ENCODE measurements around the gene TUBB4B. TPM values are rescaled to one million over a fixed set of nuclear protein-coding genes. Genes with fewer than 3 reads are reported as not detected.

The TUBB4B gene
- polyA plus RNA-seq, 1 of the 3 experiments (the other 2 are of a cell fraction) = 508 TPM

- TF ChIP-seq POLR2AphosphoS5 (IDR thresholded peaks at IDR 0.05; ENCODE audit: low read depth, low read length) (peak; percentile 85), ELF1 (IDR thresholded peaks at IDR 0.05) (peak; percentile 96), CHD2 (IDR thresholded peaks at IDR 0.05; ENCODE audit: low read length, partially characterized antibody) (peak; percentile 59), IRF3 (IDR thresholded peaks at IDR 0.05; ENCODE audit: low read depth, low read length) (no peak), YY1 (IDR thresholded peaks at IDR 0.05; ENCODE audit: low read depth) (peak; percentile 91)
- TF ChIP-seq, protein P1, sequence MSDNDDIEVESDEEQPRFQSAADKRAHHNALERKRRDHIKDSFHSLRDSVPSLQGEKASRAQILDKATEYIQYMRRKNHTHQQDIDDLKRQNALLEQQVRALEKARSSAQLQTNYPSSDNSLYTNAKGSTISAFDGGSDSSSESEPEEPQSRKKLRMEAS (IDR thresholded peaks at IDR 0.05; ENCODE audit: low read depth) = peak; percentile 82
Observed at GRCh38 chr9:137205126-137206069, 35.7 kb upstream of the TUBB4B start, which contains the start of the genes NDOR1 and TMEM203 (continued).

GRCh38 chr9:137206602-137207001 is 34.5 kb upstream of the TUBB4B start:
- Histone ChIP-seq H3K36me3 (replicated peaks in 1 of 2; ENCODE audit: control insufficient read depth in 1 of 2, insufficient read depth in 2 of 2, low read length in 1 of 2) (no peaks in the 10 kb centered on the region), H4K20me1 (ENCODE audit: insufficient read depth) (no peaks in the 10 kb centered on the region), H3K4me1 (ENCODE audit: control insufficient read depth in 1 of 2, insufficient read depth in 2 of 2, low read depth in 1 of 2, low read length in 1 of 2) (peaks cover 11 to 32% of the 10 kb centered on the region in 2 experiments), H3K4me3 (ENCODE audit: low read depth in 2 of 2, low read length in 1 of 2) (peak overlapping the region; percentile 87 to 100), H3K4me2 (peak overlapping the region; percentile 100), H3K79me2 (ENCODE audit: insufficient read depth) (peaks cover 64% of the 10 kb centered on the region), H2AFZ (ENCODE audit: low read depth) (no peak overlapping the region), H3F3A (replicated peaks; ENCODE audit: insufficient read depth) (peaks cover 9% of the 10 kb centered on the region), H3K27ac (ENCODE audit: low read depth in 2 of 2, low read length in 1 of 2) (no peak overlapping the region), H3K9me3 (no peaks in the 10 kb centered on the region), H3K9me2 (no peaks in the 10 kb centered on the region), H3K9ac (peak overlapping the region; percentile 99), H3K27me3 (ENCODE audit: insufficient read depth) (no peaks in the 10 kb centered on the region)
- TF ChIP-seq RAD21 (IDR thresholded peaks at IDR 0.05; ENCODE audit: low read length) (no peak), SMC3 (IDR thresholded peaks at IDR 0.05; ENCODE audit: low read depth, low read length) (no peak), MEF2A (IDR thresholded peaks at IDR 0.05; ENCODE audit: borderline replicate concordance, low read depth) (no peak), GABPA (IDR thresholded peaks at IDR 0.05; ENCODE audit: low read depth) (no peak), MXI1 (IDR thresholded peaks at IDR 0.05; ENCODE audit: low read depth, low read length) (no peak), NRF1 (IDR thresholded peaks at IDR 0.05; ENCODE audit: low read depth, low read length) (no peak), SIN3A (IDR thresholded peaks at IDR 0.05; ENCODE audit: borderline replicate concordance, low read depth, low read length) (no peak), EP300 (IDR thresholded peaks at IDR 0.05; ENCODE audit: borderline replicate concordance in 1 of 2, low read depth in 1 of 2, low read length in 1 of 2) (no peak), YY1 (IDR thresholded peaks at IDR 0.05; ENCODE audit: low read depth) (no peak), USF2 (IDR thresholded peaks at IDR 0.05; ENCODE audit: borderline replicate concordance, low read depth, low read length) (no peak), JUND (IDR thresholded peaks at IDR 0.05) (no peak), RCOR1 (IDR thresholded peaks at IDR 0.05; ENCODE audit: low read length) (no peak)
- TF ChIP-seq, protein P1 (IDR thresholded peaks at IDR 0.05; ENCODE audit: low read depth) = no peak
- TF ChIP-seq, protein P2, sequence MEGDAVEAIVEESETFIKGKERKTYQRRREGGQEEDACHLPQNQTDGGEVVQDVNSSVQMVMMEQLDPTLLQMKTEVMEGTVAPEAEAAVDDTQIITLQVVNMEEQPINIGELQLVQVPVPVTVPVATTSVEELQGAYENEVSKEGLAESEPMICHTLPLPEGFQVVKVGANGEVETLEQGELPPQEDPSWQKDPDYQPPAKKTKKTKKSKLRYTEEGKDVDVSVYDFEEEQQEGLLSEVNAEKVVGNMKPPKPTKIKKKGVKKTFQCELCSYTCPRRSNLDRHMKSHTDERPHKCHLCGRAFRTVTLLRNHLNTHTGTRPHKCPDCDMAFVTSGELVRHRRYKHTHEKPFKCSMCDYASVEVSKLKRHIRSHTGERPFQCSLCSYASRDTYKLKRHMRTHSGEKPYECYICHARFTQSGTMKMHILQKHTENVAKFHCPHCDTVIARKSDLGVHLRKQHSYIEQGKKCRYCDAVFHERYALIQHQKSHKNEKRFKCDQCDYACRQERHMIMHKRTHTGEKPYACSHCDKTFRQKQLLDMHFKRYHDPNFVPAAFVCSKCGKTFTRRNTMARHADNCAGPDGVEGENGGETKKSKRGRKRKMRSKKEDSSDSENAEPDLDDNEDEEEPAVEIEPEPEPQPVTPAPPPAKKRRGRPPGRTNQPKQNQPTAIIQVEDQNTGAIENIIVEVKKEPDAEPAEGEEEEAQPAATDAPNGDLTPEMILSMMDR (IDR thresholded peaks at IDR 0.05) = no peak
- CTCF ChIA-PET = interaction anchor here (0.6 to 1.4 kb wide), 4 partner anchors 10 to 239 kb away, joined by 3 to 6 read pairs (median 4); partner anchors contain the start of genes ANAPC2, RNF224 and SSNA1
- no peak for DNase-seq
- WGBS (ENCODE audit: low lambda C conversion rate) = 62% methylated on average over 7 of the region's 7 CpGs
- POLR2A ChIA-PET = interaction anchor here (1.4 kb wide), 1 partner anchor 18 kb away, joined by 3 read pairs; the partner anchor contains the start of genes ANAPC2 and SSNA1

Data from SK-N-SH (cell line).